CD4-positive, alpha-beta memory T cell (primary cell): ENCODE data around the gene PAGE3. TPM values are rescaled to one million over a fixed set of nuclear protein-coding genes. Genes with fewer than 3 reads are reported as not detected.

Experiments used
- CTCF ChIA-PET: fragments of 350-600 bp; sonication (Branson Sonifier 250); formaldehyde crosslinking; loops from one replicate; lab custom pipeline; 2021; ENCODE audit warnings: inconsistent platforms; ENCODE audit not compliant: partially characterized antibody; lab: Charles Lee
- POLR2A ChIA-PET: fragments of 350-600 bp; sonication (Branson Sonifier 250); formaldehyde crosslinking; loops from one replicate; lab custom pipeline; 2021; ENCODE audit not compliant: partially characterized antibody; lab: Charles Lee
- DNase-seq, 5 donors: peaks; one replicate each; pipeline versions ENCODE4 v3.0.0 to v3.0.0-alpha.2; 2020 to 2022; ENCODE audit warnings: mixed read lengths in 1 of 5
- H3K27ac ChIP-seq: one replicate; pipeline ENCODE4 v1.7.0; 2013; ENCODE audit warnings: low read depth, low read length
- H3K27me3 ChIP-seq: 2 replicates; pipeline ENCODE4 v1.7.0; 2013; ENCODE audit warnings: mild to moderate bottlenecking, low read length, moderate library complexity; ENCODE audit not compliant: insufficient read depth
- H3K36me3 ChIP-seq: 2 replicates; pipeline ENCODE4 v1.7.0; 2013; ENCODE audit warnings: mild to moderate bottlenecking, low read length, moderate library complexity; ENCODE audit not compliant: insufficient read depth
- H3K4me1 ChIP-seq: 2 replicates; pipeline ENCODE4 v1.7.0; 2013; ENCODE audit warnings: mild to moderate bottlenecking, low read length, moderate library complexity; ENCODE audit not compliant: insufficient read depth
- H3K4me3 ChIP-seq, 2 donors: one replicate each; pipeline ENCODE4 v1.7.0; 2013; ENCODE audit warnings: low read length in 2 of 2, mild to moderate bottlenecking in 1 of 2
- H3K9me3 ChIP-seq, 2 donors: one replicate each; pipeline ENCODE4 v1.7.0; 2013; ENCODE audit warnings: low read length in 2 of 2, control low read depth in 1 of 2; ENCODE audit not compliant: control insufficient read depth in 1 of 2
- H3K27ac Mint-ChIP-seq, 7 donors: one replicate each; pipeline ENCODE4 v1.8.0; 2020 to 2021; ENCODE audit warnings: mixed read lengths in 7 of 7, mild to moderate bottlenecking in 6 of 7, inconsistent platforms in 3 of 7, moderate library complexity in 3 of 7
- H3K27me3 Mint-ChIP-seq, 2 donors: one replicate each; pipeline ENCODE4 v1.8.0; 2020 to 2021; ENCODE audit warnings: mixed read lengths in 2 of 2
- H3K36me3 Mint-ChIP-seq, 2 donors: one replicate each; pipeline ENCODE4 v1.8.0; 2020 to 2021; ENCODE audit warnings: mixed read lengths in 2 of 2, inconsistent platforms in 1 of 2, mild to moderate bottlenecking in 1 of 2
- H3K4me1 Mint-ChIP-seq, 4 donors: one replicate each; pipeline ENCODE4 v1.8.0; 2020 to 2021; ENCODE audit warnings: mixed read lengths in 4 of 4, mild to moderate bottlenecking in 1 of 4
- H3K4me3 Mint-ChIP-seq, 8 donors: one replicate each; pipeline ENCODE4 v1.8.0; 2020 to 2021; ENCODE audit warnings: mixed read lengths in 8 of 8, mild to moderate bottlenecking in 7 of 8, moderate library complexity in 6 of 8, inconsistent platforms in 3 of 8
- H3K9me3 Mint-ChIP-seq, 8 donors: one replicate each; pipeline ENCODE4 v1.8.0; 2020 to 2021; ENCODE audit warnings: mixed read lengths in 8 of 8, mild to moderate bottlenecking in 5 of 8, inconsistent platforms in 3 of 8, moderate library complexity in 1 of 8
- intact Hi-C: fragments of 100-400 bp; cut with micrococcal nuclease; formaldehyde crosslinking; loops from one replicate; pipeline ENCODE4 v1.15.1; 2023
- polyA plus RNA-seq, 2 donors: library from polyadenylated mRNA; unstranded; fragments of 300-500 nt; fragmentation: Illumina TruSeq; gene quantifications; one replicate each; pipeline ENCODE4 v1.2.3, GENCODE V29; 2021
- total RNA-seq, 2 experiments: library from RNA; stranded (reverse); gene quantifications; one replicate each; pipeline ENCODE4 v1.2.3, GENCODE V29; 2021

The PAGE3 gene, protein sequence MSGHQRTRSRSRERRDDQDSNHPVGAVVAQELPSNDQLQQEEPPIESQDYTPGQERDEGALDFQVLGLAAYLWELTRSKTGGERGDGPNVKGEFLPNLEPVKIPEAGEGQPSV
- not detected for total RNA-seq
- not detected for polyA plus RNA-seq

DNA sequence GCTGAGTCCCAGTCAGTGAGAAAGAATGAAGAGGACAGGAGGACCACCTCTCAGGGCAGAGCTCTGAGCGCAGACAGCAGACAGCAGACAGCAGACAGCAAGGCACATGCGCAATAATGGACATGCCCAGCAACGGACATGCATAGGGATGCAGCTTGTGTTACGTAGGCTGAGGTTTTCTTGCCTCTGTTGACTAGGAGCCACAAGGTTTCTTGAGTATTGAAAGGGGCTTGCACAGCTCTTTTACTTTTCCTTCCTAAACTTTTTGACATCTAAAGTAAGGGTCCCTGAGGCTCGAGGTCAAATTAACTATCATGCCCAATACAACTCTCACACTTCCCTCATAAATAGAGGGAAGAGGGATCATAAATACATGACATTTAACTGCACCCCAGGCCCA lies at the start of gene PAGE3:
Gene PAGE3, minus strand, starts transcription at position 101 of the 400 bp plus-strand sequence. CDS start 1,013 bp downstream, outside the sequence.
- no peaks in the 10 kb centered on the region for H3K27me3 ChIP-seq

DNA sequence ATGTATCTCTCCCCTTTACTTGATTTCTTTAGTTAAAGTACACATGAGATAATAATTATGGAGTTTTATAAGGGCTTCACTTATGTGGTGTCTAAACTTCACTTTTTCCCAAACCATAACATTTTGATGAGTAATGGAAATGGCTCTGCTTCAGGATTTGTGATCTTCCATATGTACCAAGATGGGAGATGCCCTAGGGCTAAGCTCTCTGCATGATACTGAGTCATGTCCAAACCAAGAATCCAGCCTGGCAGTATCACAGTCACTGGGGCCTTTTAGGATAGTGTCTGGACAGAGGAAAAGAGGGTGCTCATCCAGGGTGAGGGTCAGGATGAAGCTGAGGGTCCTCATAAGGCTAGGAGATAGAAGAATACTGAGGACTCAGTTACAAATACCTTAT lies 47.9 kb upstream of the PAGE3 start:
- DNase-seq, result no peak
- no peaks in the 10 kb centered on the region for H3K36me3 ChIP-seq
- H3K4me1 ChIP-seq, result no peaks in the 10 kb centered on the region
- no peak overlapping the region for H3K27ac Mint-ChIP-seq
- POLR2A ChIA-PET, result no interaction called here
- no peak overlapping the region for H3K4me3 Mint-ChIP-seq
- H3K9me3 Mint-ChIP-seq, result peaks cover 0 to 4% (median 0%) of the 10 kb centered on the region in 8 donors
- no peaks in the 10 kb centered on the region for H3K9me3 ChIP-seq
- no peaks in the 10 kb centered on the region for H3K4me1 Mint-ChIP-seq
- H3K27me3 ChIP-seq, result no peaks in the 10 kb centered on the region
- no peaks in the 10 kb centered on the region for H3K36me3 Mint-ChIP-seq
- peaks cover 2% of the 10 kb centered on the region in 2 donors for H3K27me3 Mint-ChIP-seq
- no peak overlapping the region for H3K27ac ChIP-seq
- no peak overlapping the region for H3K4me3 ChIP-seq
- intact Hi-C loops, result no loop called here
- CTCF ChIA-PET, result no interaction called here

More for the DNA sequence above, at the start of gene PAGE3:
- Histone ChIP-seq H3K9me3 (no peaks in the 10 kb centered on the region), H3K4me1 (no peaks in the 10 kb centered on the region), H3K4me3 (no peak within 1 kb of the TSS), H3K27ac (no peak within 1 kb of the TSS), H3K36me3 (no peaks in the 10 kb centered on the region)
- Mint-ChIP-seq H3K27me3 (no peaks in the 10 kb centered on the region), H3K4me3 (no peak within 1 kb of the TSS), H3K9me3 (peaks cover 0 to 1% (median 0%) of the 10 kb centered on the region in 8 donors), H3K4me1 (no peaks in the 10 kb centered on the region), H3K36me3 (no peaks in the 10 kb centered on the region), H3K27ac (no peak within 1 kb of the TSS)
- ChIA-PET CTCF (no interaction called here), POLR2A (no interaction called here)
- intact Hi-C loops, result no loop called here
- no peak for DNase-seq

DNA sequence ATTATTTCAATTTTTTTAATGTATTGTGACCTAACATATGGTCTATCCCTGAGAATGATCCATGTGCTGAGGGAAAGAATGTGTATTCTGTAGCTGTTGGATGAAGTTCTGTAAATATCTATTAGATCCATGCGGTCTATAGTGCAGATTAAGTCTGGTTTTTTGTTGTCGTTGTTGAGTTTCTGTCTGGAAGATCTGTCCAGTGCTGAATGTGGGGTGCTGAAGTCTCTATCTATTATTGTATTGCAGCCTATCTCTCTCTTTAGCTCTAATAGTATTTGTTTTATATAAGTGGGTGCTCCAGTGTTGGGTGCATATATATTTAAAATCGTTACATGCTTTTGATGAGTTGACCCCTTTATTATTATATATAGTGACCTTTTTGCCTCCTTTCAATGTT lies 26.2 kb upstream of the PAGE3 start:
- CTCF ChIA-PET, result no interaction called here
- Mint-ChIP-seq H3K27ac (no peak overlapping the region), H3K27me3 (no peaks in the 10 kb centered on the region), H3K36me3 (no peaks in the 10 kb centered on the region), H3K9me3 (peaks cover 0 to 9% (median 0%) of the 10 kb centered on the region in 8 donors), H3K4me1 (no peaks in the 10 kb centered on the region), H3K4me3 (no peak overlapping the region)
- DNase-seq, result no peak
- Histone ChIP-seq H3K27ac (no peak overlapping the region), H3K27me3 (no peaks in the 10 kb centered on the region), H3K4me3 (no peak overlapping the region), H3K36me3 (no peaks in the 10 kb centered on the region), H3K9me3 (no peaks in the 10 kb centered on the region), H3K4me1 (no peaks in the 10 kb centered on the region)
- POLR2A ChIA-PET, result no interaction called here
- intact Hi-C loops, result no loop called here

DNA sequence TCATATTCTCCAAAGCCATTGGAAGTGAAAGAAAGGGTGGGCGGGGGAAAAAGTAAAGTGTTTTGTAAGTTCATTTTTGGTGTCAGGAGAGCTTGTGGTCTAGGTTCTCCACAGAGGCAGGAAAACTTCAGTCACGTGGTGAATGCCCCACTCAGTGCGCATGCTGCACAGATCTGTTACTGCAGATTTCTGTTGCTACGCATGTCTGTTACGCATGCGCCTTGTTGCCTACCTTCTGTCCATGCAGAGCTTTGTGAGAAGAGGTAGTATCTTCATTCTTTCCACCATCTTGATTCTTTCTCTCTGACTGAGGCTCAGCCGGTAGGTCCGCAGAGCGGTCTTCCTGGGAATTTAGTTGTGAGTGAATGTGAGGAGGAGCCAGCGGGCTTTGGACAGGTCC lies 15.1 kb upstream of the PAGE3 start:
- DNase-seq, result no peak
- intact Hi-C loops, result no loop called here
- Mint-ChIP-seq H3K27me3 (peaks cover 0 to 2% of the 10 kb centered on the region in 2 donors), H3K36me3 (no peaks in the 10 kb centered on the region), H3K27ac (no peak overlapping the region), H3K9me3 (no peaks in the 10 kb centered on the region), H3K4me3 (no peak overlapping the region), H3K4me1 (peaks cover 0 to 4% (median 0%) of the 10 kb centered on the region in 4 donors)
- Histone ChIP-seq H3K4me1 (no peaks in the 10 kb centered on the region), H3K9me3 (no peaks in the 10 kb centered on the region), H3K27me3 (no peaks in the 10 kb centered on the region), H3K27ac (no peak overlapping the region), H3K4me3 (no peak overlapping the region), H3K36me3 (no peaks in the 10 kb centered on the region)
- POLR2A ChIA-PET, result no interaction called here
- CTCF ChIA-PET, result no interaction called here

DNA sequence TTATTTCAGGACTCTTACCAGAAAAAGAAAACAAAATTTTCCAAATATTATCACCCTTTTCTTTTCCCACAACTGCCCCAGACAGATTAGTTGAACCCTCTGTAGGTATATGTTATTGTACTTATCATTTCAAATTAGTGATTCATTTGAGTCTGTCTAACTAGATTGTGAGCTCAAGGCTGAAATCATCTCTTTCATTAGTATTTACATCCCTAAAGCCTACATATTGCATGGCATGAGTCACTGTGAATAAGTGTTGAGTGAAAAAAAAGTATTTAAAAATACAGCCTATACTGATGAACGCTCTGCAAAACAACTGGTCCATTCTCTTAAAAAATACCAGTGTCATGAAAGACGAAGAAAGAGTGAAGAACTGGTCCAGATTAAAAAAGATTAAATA lies 3.9 kb downstream of the PAGE3 start:
- intact Hi-C loops, result no loop called here
- no peaks in the 10 kb centered on the region for H3K36me3 Mint-ChIP-seq
- no peak for DNase-seq
- Histone ChIP-seq H3K36me3 (no peaks in the 10 kb centered on the region), H3K9me3 (no peaks in the 10 kb centered on the region), H3K4me1 (no peaks in the 10 kb centered on the region), H3K4me3 (no peak overlapping the region), H3K27ac (no peak overlapping the region), H3K27me3 (no peaks in the 10 kb centered on the region)
- ChIA-PET CTCF (no interaction called here), POLR2A (no interaction called here)
- no peaks in the 10 kb centered on the region for H3K9me3 Mint-ChIP-seq
- no peak overlapping the region for H3K27ac Mint-ChIP-seq
- H3K27me3 Mint-ChIP-seq, result no peaks in the 10 kb centered on the region
- no peak overlapping the region for H3K4me3 Mint-ChIP-seq
- H3K4me1 Mint-ChIP-seq, result no peaks in the 10 kb centered on the region

DNA sequence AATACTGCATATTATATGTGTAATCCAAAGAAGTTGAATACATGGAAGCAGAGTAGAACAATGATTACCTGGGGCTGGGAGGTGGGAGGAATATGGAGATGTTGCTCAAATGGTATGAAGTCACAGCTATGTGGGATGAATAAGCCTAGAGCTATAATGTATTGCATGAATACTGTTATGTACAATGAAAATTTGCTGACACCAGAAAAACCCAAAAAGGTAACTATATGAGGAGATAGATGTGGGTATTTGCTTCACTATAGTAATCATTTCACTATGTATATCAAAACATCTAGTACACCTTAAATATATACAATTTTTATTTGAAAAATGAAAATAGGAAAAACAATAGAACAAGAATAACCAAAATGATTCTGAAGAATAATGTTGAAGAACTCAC lies 11.2 kb downstream of the PAGE3 start:
- CTCF ChIA-PET, result no interaction called here

DNA sequence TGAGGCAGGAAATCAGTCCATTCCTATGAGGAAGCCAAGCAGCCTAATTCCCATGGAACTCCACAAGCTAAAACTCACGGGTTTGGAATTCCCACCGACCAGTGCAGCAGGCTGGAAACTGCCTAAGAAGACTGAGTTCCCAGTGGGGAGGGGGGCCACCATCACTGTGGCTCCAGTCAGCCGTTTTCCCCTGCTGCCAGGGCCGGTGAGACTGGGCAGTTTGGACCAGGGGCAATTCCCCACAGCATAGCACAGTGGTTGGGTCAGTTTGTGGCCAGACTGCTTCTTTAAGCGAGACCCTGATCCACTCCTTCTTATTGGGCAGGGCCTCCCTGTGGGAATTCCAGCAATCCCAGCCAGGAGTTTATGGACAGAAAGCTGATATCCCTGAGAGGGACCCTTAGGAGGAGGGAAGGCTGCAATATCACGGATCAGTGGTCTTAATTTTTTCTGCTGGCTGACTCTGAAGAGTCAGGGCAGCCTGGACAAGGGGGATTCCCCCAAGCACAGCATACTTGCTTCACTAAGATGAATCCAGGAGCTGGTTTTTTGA lies 23.9 kb downstream of the PAGE3 start:
- H3K4me1 ChIP-seq, result no peaks in the 10 kb centered on the region
- Mint-ChIP-seq H3K36me3 (no peaks in the 10 kb centered on the region), H3K27me3 (peaks cover 2 to 4% of the 10 kb centered on the region in 2 donors), H3K4me1 (no peaks in the 10 kb centered on the region), H3K4me3 (no peak overlapping the region), H3K9me3 (peaks cover 0 to 10% (median 3%) of the 10 kb centered on the region in 8 donors), H3K27ac (no peak overlapping the region)
- ChIA-PET POLR2A (no interaction called here), CTCF (no interaction called here)
- no peaks in the 10 kb centered on the region for H3K9me3 ChIP-seq
- H3K4me3 ChIP-seq, result no peak overlapping the region
- intact Hi-C loops, result no loop called here
- no peak overlapping the region for H3K27ac ChIP-seq
- DNase-seq, result no peak
- H3K27me3 ChIP-seq, result no peaks in the 10 kb centered on the region
- H3K36me3 ChIP-seq, result no peaks in the 10 kb centered on the region

More for the DNA sequence above, 11.2 kb downstream of the PAGE3 start:
- Histone ChIP-seq H3K4me3 (no peak overlapping the region), H3K36me3 (no peaks in the 10 kb centered on the region), H3K27ac (no peak overlapping the region), H3K9me3 (no peaks in the 10 kb centered on the region), H3K27me3 (no peaks in the 10 kb centered on the region), H3K4me1 (no peaks in the 10 kb centered on the region)
- no peak for DNase-seq
- intact Hi-C loops, result no loop called here
- Mint-ChIP-seq H3K27me3 (no peaks in the 10 kb centered on the region), H3K4me3 (no peak overlapping the region), H3K27ac (no peak overlapping the region), H3K9me3 (peaks cover 0 to 2% (median 0%) of the 10 kb centered on the region in 8 donors), H3K4me1 (no peaks in the 10 kb centered on the region), H3K36me3 (no peaks in the 10 kb centered on the region)
- POLR2A ChIA-PET, result no interaction called here
